SK-N-SH (cell line): ENCODE results near the gene ADD1. TPM values are rescaled to one million over a fixed set of nuclear protein-coding genes. Genes with fewer than 3 reads are reported as not detected.

ENCODE experiments used
- CTCF ChIA-PET: fragments of 300-600, 350-600 bp; formaldehyde crosslinking; extraction: SDS; loops from one replicate; lab custom pipeline; 2021; lab: Yijun Ruan, JAX
- POLR2A ChIA-PET: fragments of 350-600 bp; sonication (Branson Sonifier 250); formaldehyde crosslinking; extraction: SDS; loops from one replicate; lab custom pipeline; 2020; ENCODE audit warnings: antibody characterized with exemption, inconsistent platforms; lab: Yijun Ruan, JAX
- DNase-seq: peaks from one replicate; pipeline ENCODE4 v3.0.0; 2012
- H2AFZ ChIP-seq: fragments of 200-600 bp; sonication (generic); 2 replicates; pipeline ENCODE4 v1.8.1; 2016; ENCODE audit warnings: antibody characterized with exemption, mild to moderate bottlenecking, low read depth
- H3F3A ChIP-seq: fragments of 200-600 bp; sonication (generic); replicated peaks from 2 replicates; pipeline ENCODE3; 2016; ENCODE audit warnings: antibody characterized with exemption, mild to moderate bottlenecking; ENCODE audit not compliant: insufficient read depth
- H3K27ac ChIP-seq, 2 experiments: fragments of 200-500 bp in 1 of 2; fragments of 200-600 bp in 1 of 2; sonication (Bioruptor generic) in 1 of 2; sonication (generic), shearing (Covaris generic) in 1 of 2; 2 replicates each; pipeline versions ENCODE4 v1.5.1 to v1.6.1; 2014 to 2016; ENCODE audit warnings: low read depth in 2 of 2, inconsistent platforms in 1 of 2, low read length in 1 of 2, mild to moderate bottlenecking in 1 of 2, mixed read lengths in 1 of 2
- H3K27me3 ChIP-seq: fragments of 200-600 bp; sonication (generic), shearing (Covaris generic); 2 replicates; pipeline ENCODE4 v1.6.1; 2016; ENCODE audit warnings: mixed run types; ENCODE audit not compliant: insufficient read depth
- H3K36me3 ChIP-seq, 2 experiments: fragments of 200-500 bp in 1 of 2; fragments of 200-600 bp in 1 of 2; sonication (Bioruptor generic) in 1 of 2; sonication (generic) in 1 of 2; replicated peaks in 1 of 2; 2 replicates each; pipeline versions ENCODE3 to v1.5.1; 2014 to 2016; ENCODE audit warnings: low read length in 1 of 2, mild to moderate bottlenecking in 1 of 2; ENCODE audit not compliant: insufficient read depth in 2 of 2, control insufficient read depth in 1 of 2
- H3K4me1 ChIP-seq, 2 experiments: fragments of 200-500 bp in 1 of 2; fragments of 200-600 bp in 1 of 2; sonication (Bioruptor generic) in 1 of 2; sonication (generic), shearing (Covaris generic) in 1 of 2; 2 replicates each; pipeline versions ENCODE4 v1.5.1 to v1.6.1; 2014 to 2016; ENCODE audit warnings: low read depth in 1 of 2, low read length in 1 of 2, mixed run types in 1 of 2; ENCODE audit not compliant: insufficient read depth in 2 of 2, control insufficient read depth in 1 of 2
- H3K4me2 ChIP-seq: fragments of 200-600 bp; sonication (generic), shearing (Covaris generic); 2 replicates; pipeline ENCODE4 v1.6.1; 2017; ENCODE audit warnings: mixed run types
- H3K4me3 ChIP-seq, 2 experiments: fragments of 200-500 bp in 1 of 2; fragments of 200-600 bp in 1 of 2; sonication (Bioruptor generic) in 1 of 2; sonication (generic), shearing (Covaris generic) in 1 of 2; 2 replicates each; pipeline versions ENCODE4 v1.5.1 to v1.8.1; 2014 to 2016; ENCODE audit warnings: low read depth in 2 of 2, inconsistent platforms in 1 of 2, low read length in 1 of 2, mild to moderate bottlenecking in 1 of 2, mixed read lengths in 1 of 2, moderate library complexity in 1 of 2
- H3K79me2 ChIP-seq: fragments of 200-600 bp; sonication (generic); 2 replicates; pipeline ENCODE4 v1.8.1; 2017; ENCODE audit warnings: mild to moderate bottlenecking; ENCODE audit not compliant: insufficient read depth
- H3K9ac ChIP-seq: fragments of 200-600 bp; sonication (generic); 2 replicates; pipeline ENCODE4 v1.6.1; 2017; ENCODE audit warnings: mixed run types
- H3K9me2 ChIP-seq: fragments of 200-600 bp; sonication (generic); 2 replicates; pipeline ENCODE4 v1.6.1; 2017; ENCODE audit warnings: mixed run types
- H3K9me3 ChIP-seq: fragments of 200-600 bp; sonication (generic); 2 replicates; pipeline ENCODE4 v1.6.1; 2017; ENCODE audit warnings: mixed run types, mild to moderate bottlenecking, moderate library complexity
- H4K20me1 ChIP-seq: fragments of 200-600 bp; sonication (generic); 2 replicates; pipeline ENCODE4 v1.6.1; 2017; ENCODE audit warnings: mild to moderate bottlenecking, mixed run types; ENCODE audit not compliant: insufficient read depth
- CHD2 ChIP-seq: fragments of 150-350 bp; IDR thresholded peaks from 2 replicates; pipeline ENCODE4 v1.6.1; 2018; ENCODE audit warnings: low read length; ENCODE audit not compliant: partially characterized antibody
- FOSL2 ChIP-seq: IDR thresholded peaks from 2 replicates; pipeline ENCODE4 v1.4.0; 2012; ENCODE audit warnings: low read depth, mild to moderate bottlenecking, moderate library complexity, borderline replicate concordance
- FOXJ3 ChIP-seq: sonication (generic); formaldehyde crosslinking; IDR thresholded peaks from 2 replicates; pipeline ENCODE4 v1.5.1; 2020; ENCODE audit warnings: mild to moderate bottlenecking, missing genetic modification reagents
- GATA2 ChIP-seq: sonication (generic); formaldehyde crosslinking; IDR thresholded peaks from 2 replicates; pipeline ENCODE4 v1.5.0; 2020; ENCODE audit warnings: mild to moderate bottlenecking, missing genetic modification reagents
- JUND ChIP-seq: IDR thresholded peaks from 2 replicates; pipeline ENCODE4 v1.4.0; 2012
- MAX ChIP-seq: IDR thresholded peaks from 2 replicates; pipeline ENCODE4 v1.4.0; 2012; ENCODE audit warnings: low read depth
- MEF2A ChIP-seq: IDR thresholded peaks from 2 replicates; pipeline ENCODE4 v1.4.0; 2012; ENCODE audit warnings: low read depth, borderline replicate concordance
- NFIC ChIP-seq: IDR thresholded peaks from 2 replicates; pipeline ENCODE4 v1.4.0; 2012; ENCODE audit warnings: borderline replicate concordance
- NRF1 ChIP-seq: IDR thresholded peaks from 2 replicates; pipeline ENCODE4 v1.6.1; 2012; ENCODE audit warnings: low read depth, mild to moderate bottlenecking, low read length
- PBX3 ChIP-seq: IDR thresholded peaks from 2 replicates; pipeline ENCODE4; 2012
- RCOR1 ChIP-seq: fragments of 150-350 bp; IDR thresholded peaks from 2 replicates; pipeline ENCODE4 v1.6.1; 2017; ENCODE audit warnings: antibody characterized with exemption, low read length
- REST ChIP-seq: IDR thresholded peaks from 2 replicates; pipeline ENCODE4 v1.6.1; 2012; ENCODE audit warnings: mild to moderate bottlenecking, low read depth, low read length, moderate library complexity
- TAF1 ChIP-seq: IDR thresholded peaks from 2 replicates; pipeline ENCODE4 v1.6.1; 2012; ENCODE audit warnings: low read depth, mild to moderate bottlenecking, low read length, moderate library complexity, borderline replicate concordance
- TEAD4 ChIP-seq: IDR thresholded peaks from 2 replicates; pipeline ENCODE4 v1.4.0; 2012; ENCODE audit warnings: mild to moderate bottlenecking, borderline replicate concordance; ENCODE audit not compliant: insufficient read depth
- ZBTB33 ChIP-seq: IDR thresholded peaks from 2 replicates; pipeline ENCODE4 v1.4.0; 2012; ENCODE audit warnings: low read depth, borderline replicate concordance
- WGBS: methylation state at CpG from one replicate; pipeline ENCODE4 v1.1.6; 2017; ENCODE audit warnings: low lambda C conversion rate; 5-methylcytosine and 5-hydroxymethylcytosine counted together
- polyA plus RNA-seq, 3 experiments: library from polyadenylated mRNA; depleted of rRNA; stranded (reverse); fragments of >200 nt; gene quantifications; 2 replicates each; pipeline ENCODE4 v1.2.3, GENCODE V29; 2012

The ADD1 gene
- polyA plus RNA-seq, 1 of the 3 experiments (the other 2 are of a cell fraction) = 155 TPM

GRCh38 chr4:2929469-2929868 lies 85.8 kb downstream of the ADD1 start:
- CTCF ChIA-PET = no interaction called here
- POLR2A ChIA-PET = no interaction called here
- DNase-seq = no peak
- Histone ChIP-seq H3K9me3 (no peaks in the 10 kb centered on the region), H4K20me1 (peaks cover 8% of the 10 kb centered on the region; the same call in 1 of the 2 replicates), H3K4me3 (no peak overlapping the region), H3K27me3 (no peaks in the 10 kb centered on the region), H3F3A (peaks cover 8% of the 10 kb centered on the region), H3K79me2 (peaks cover 15% of the 10 kb centered on the region), H3K4me2 (no peak overlapping the region), H3K36me3 (peaks cover 14 to 79% of the 10 kb centered on the region in 2 experiments), H3K9ac (no peak overlapping the region), H3K27ac (no peak overlapping the region; a peak in 1 of 4 replicates), H3K4me1 (peaks cover 7 to 16% of the 10 kb centered on the region in 2 experiments; a peak in 2 of 4 replicates), H2AFZ (no peak overlapping the region), H3K9me2 (no peaks in the 10 kb centered on the region)
- TF ChIP-seq FOSL2 (no peak), MEF2A (no peak), TAF1 (no peak), GATA2 (CRISPR knock-in tag) (no peak), REST (no peak), JUND (no peak)
- 93% methylated on average over 11 of the region's 16 CpGs for WGBS

GRCh38 chr4:2930135-2930757 lies 86.6 kb downstream of the ADD1 start:
- no peak overlapping the region for H3K9ac ChIP-seq
- no peaks in the 10 kb centered on the region for H3K9me3 ChIP-seq
- no peaks in the 10 kb centered on the region for H3K9me2 ChIP-seq
- peaks cover 8% of the 10 kb centered on the region for H3F3A ChIP-seq
- 95% methylated on average over 11 of the region's 12 CpGs for WGBS
- H3K36me3 ChIP-seq = peaks cover 14 to 71% of the 10 kb centered on the region in 2 experiments
- POLR2A ChIA-PET = no interaction called here
- peaks cover 3% of the 10 kb centered on the region; the same call in 1 of the 2 replicates for H4K20me1 ChIP-seq
- no peak overlapping the region for H3K4me3 ChIP-seq
- no peak for DNase-seq
- H3K4me2 ChIP-seq = no peak overlapping the region
- no peak overlapping the region for H2AFZ ChIP-seq
- CTCF ChIA-PET = interaction anchor here (1.0 kb wide), 1 partner anchor 9 kb away, joined by 3 read pairs; no protein-coding TSS in a partner anchor
- H3K4me1 ChIP-seq = peaks cover 7 to 17% of the 10 kb centered on the region in 2 experiments; a peak in 2 of 4 replicates
- H3K27ac ChIP-seq = no peak overlapping the region; a peak in 1 of 4 replicates
- H3K27me3 ChIP-seq = no peaks in the 10 kb centered on the region
- H3K79me2 ChIP-seq = peaks cover 19% of the 10 kb centered on the region
- TF ChIP-seq NRF1 = no peak
- TF ChIP-seq CHD2 = no peak
- no peak for TF ChIP-seq REST
- no peak for TF ChIP-seq TEAD4
- TF ChIP-seq FOSL2 = no peak
- no peak for TF ChIP-seq MAX
- TF ChIP-seq PBX3 = no peak
- TF ChIP-seq RCOR1 = no peak
- no peak for TF ChIP-seq NFIC
- no peak for TF ChIP-seq MEF2A
- TF ChIP-seq FOXJ3 (CRISPR knock-in tag) = no peak
- no peak for TF ChIP-seq ZBTB33
